H9 (cell line): ENCODE results near the gene GSG1L. TPM values are rescaled to one million over a fixed set of nuclear protein-coding genes. Genes with fewer than 3 reads are reported as not detected.

ENCODE experiments used
- DNase-seq: peaks from one replicate; pipeline ENCODE4 v3.0.0-alpha.2; 2017
- H2AFZ ChIP-seq: one replicate; pipeline ENCODE4 v1.6.1; 2013; ENCODE audit warnings: mild to moderate bottlenecking, low read length, control low read depth, moderate library complexity
- H2AK5ac ChIP-seq: 2 replicates; pipeline ENCODE4 v1.6.1; 2013; ENCODE audit warnings: low read length, control low read depth, mixed read lengths; ENCODE audit not compliant: insufficient read length
- H2BK120ac ChIP-seq: one replicate; pipeline ENCODE4 v1.6.1; 2013; ENCODE audit warnings: low read depth, mild to moderate bottlenecking, low read length, control low read depth, inconsistent platforms; ENCODE audit not compliant: poor library complexity, severe bottlenecking
- H2BK12ac ChIP-seq: 2 replicates; pipeline ENCODE4 v1.6.1; 2013; ENCODE audit warnings: low read length, control low read depth, mixed read lengths, low read depth; ENCODE audit not compliant: insufficient read length
- H2BK15ac ChIP-seq: 2 replicates; pipeline ENCODE4 v1.6.1; 2013; ENCODE audit warnings: low read depth, low read length, control low read depth
- H2BK20ac ChIP-seq: one replicate; pipeline ENCODE4 v1.6.1; 2013; ENCODE audit warnings: low read depth, mild to moderate bottlenecking, low read length, control low read depth, inconsistent platforms; ENCODE audit not compliant: poor library complexity, severe bottlenecking
- H2BK5ac ChIP-seq: 2 replicates; pipeline ENCODE4 v1.6.1; 2013; ENCODE audit warnings: low read length, control low read depth, mixed read lengths; ENCODE audit not compliant: insufficient read length
- H3K14ac ChIP-seq: 2 replicates; pipeline ENCODE4 v1.6.1; 2013; ENCODE audit warnings: low read length, control low read depth; ENCODE audit not compliant: insufficient read depth
- H3K18ac ChIP-seq: 2 replicates; pipeline ENCODE4 v1.6.1; 2013; ENCODE audit warnings: low read depth, mild to moderate bottlenecking, mixed read lengths, low read length, control low read depth; ENCODE audit not compliant: insufficient read length
- H3K23ac ChIP-seq: 2 replicates; pipeline ENCODE4 v1.6.1; 2013; ENCODE audit warnings: low read length, control low read depth, mixed read lengths, low read depth; ENCODE audit not compliant: insufficient read length
- H3K23me2 ChIP-seq: 2 replicates; pipeline ENCODE4 v1.6.1; 2013; ENCODE audit warnings: low read depth, mild to moderate bottlenecking, mixed read lengths, low read length, control low read depth; ENCODE audit not compliant: insufficient read length, poor library complexity, severe bottlenecking
- H3K27ac ChIP-seq: 2 replicates; pipeline ENCODE4 v1.5.1; 2013; ENCODE audit warnings: low read length, control low read depth, mixed read lengths, low read depth; ENCODE audit not compliant: insufficient read length
- H3K27me3 ChIP-seq: 2 replicates; pipeline ENCODE4 v1.6.1; 2013; ENCODE audit warnings: low read length, control low read depth, inconsistent platforms; ENCODE audit not compliant: insufficient read depth
- H3K4ac ChIP-seq: 2 replicates; pipeline ENCODE4 v1.6.1; 2013; ENCODE audit warnings: low read depth, mild to moderate bottlenecking, control low read depth, inconsistent platforms, low read length, moderate library complexity
- H3K4me1 ChIP-seq: 2 replicates; pipeline ENCODE4 v1.6.1; 2013; ENCODE audit warnings: low read length, control low read depth, inconsistent platforms; ENCODE audit not compliant: insufficient read depth
- H3K4me2 ChIP-seq: 2 replicates; pipeline ENCODE4 v1.6.1; 2013; ENCODE audit warnings: low read length, control low read depth, mixed read lengths; ENCODE audit not compliant: insufficient read length, insufficient read depth
- H3K56ac ChIP-seq: 2 replicates; pipeline ENCODE4 v1.6.1; 2013; ENCODE audit warnings: low read depth, mild to moderate bottlenecking, mixed read lengths, low read length, control low read depth; ENCODE audit not compliant: insufficient read length
- H3K79me1 ChIP-seq: 2 replicates; pipeline ENCODE4 v1.6.1; 2013; ENCODE audit warnings: low read depth, mild to moderate bottlenecking, moderate library complexity, low read length, control low read depth, inconsistent platforms; ENCODE audit not compliant: insufficient read depth, poor library complexity, severe bottlenecking
- H3K79me2 ChIP-seq: 2 replicates; pipeline ENCODE4 v1.6.1; 2013; ENCODE audit warnings: low read length, control low read depth, inconsistent platforms; ENCODE audit not compliant: insufficient read depth
- H3K9ac ChIP-seq: 2 replicates; pipeline ENCODE4 v1.6.1; 2013; ENCODE audit warnings: low read length, control low read depth, mixed read lengths; ENCODE audit not compliant: insufficient read length; ENCODE audit errors: extremely low read depth
- H3K9me3 ChIP-seq: one replicate; pipeline ENCODE4 v1.6.1; 2013; ENCODE audit warnings: low read depth, low read length, inconsistent platforms; ENCODE audit not compliant: control insufficient read depth
- H3T11ph ChIP-seq: one replicate; pipeline ENCODE4 v1.6.1; 2013; ENCODE audit warnings: mild to moderate bottlenecking, low read length, control low read depth, inconsistent platforms
- H4K20me1 ChIP-seq: one replicate; pipeline ENCODE4 v1.6.1; 2013; ENCODE audit not compliant: control insufficient read depth, insufficient read length, insufficient read depth
- H4K5ac ChIP-seq: 2 replicates; pipeline ENCODE4 v1.6.1; 2013; ENCODE audit warnings: low read depth, mild to moderate bottlenecking, mixed read lengths, low read length, control low read depth; ENCODE audit not compliant: insufficient read length
- H4K8ac ChIP-seq: replicated peaks from 2 replicates; pipeline ENCODE4 v1.6.1; 2013; ENCODE audit warnings: low read length, control low read depth, mixed read lengths, low read depth; ENCODE audit not compliant: insufficient read length
- H4K91ac ChIP-seq: 2 replicates; pipeline ENCODE4 v1.6.1; 2013; ENCODE audit warnings: low read depth, mild to moderate bottlenecking, moderate library complexity, mixed read lengths, low read length, control low read depth; ENCODE audit not compliant: insufficient read length
- H3K27ac Mint-ChIP-seq, 3 experiments: 2 replicates in 2 of 3; 3 replicates in 1 of 3; pipeline ENCODE4 v1.8.0; 2020 to 2021; ENCODE audit warnings: mixed read lengths in 3 of 3, mild to moderate bottlenecking in 1 of 3, moderate library complexity in 1 of 3
- H3K27me3 Mint-ChIP-seq: 2 replicates; pipeline ENCODE4 v1.8.0; 2021; ENCODE audit warnings: low read depth, mild to moderate bottlenecking, moderate library complexity, mixed read lengths
- H3K36me3 Mint-ChIP-seq, 3 experiments: 2 replicates in 2 of 3; 3 replicates in 1 of 3; pipeline ENCODE4 v1.8.0; 2020 to 2021; ENCODE audit warnings: low read depth in 3 of 3, mixed read lengths in 3 of 3; ENCODE audit not compliant: insufficient read depth in 1 of 3
- H3K4me1 Mint-ChIP-seq, 2 experiments: 2 replicates each; pipeline ENCODE4 v1.8.0; 2020; ENCODE audit warnings: mixed read lengths in 2 of 2
- H3K4me3 Mint-ChIP-seq, 2 experiments: 2 replicates in 1 of 2; 3 replicates in 1 of 2; pipeline ENCODE4 v1.8.0; 2020 to 2021; ENCODE audit warnings: mild to moderate bottlenecking in 2 of 2, mixed read lengths in 2 of 2, moderate library complexity in 1 of 2
- H3K9me3 Mint-ChIP-seq, 2 experiments: 2 replicates in 1 of 2; 3 replicates in 1 of 2; pipeline ENCODE4 v1.8.0; 2020; ENCODE audit warnings: mild to moderate bottlenecking in 2 of 2, mixed read lengths in 2 of 2, moderate library complexity in 1 of 2
- CTCF ChIP-seq: fragments of 200-600 bp; sonication (generic); conservative IDR thresholded peaks from 3 replicates; pipeline ENCODE4 v1.8.0; 2021; ENCODE audit warnings: antibody characterized with exemption, mild to moderate bottlenecking
- WGBS: extraction: QIAGEN DNeasy Blood & Tissue Kit; methylation state at CpG from one replicate; pipeline ENCODE4 v1.1.7; 2013; ENCODE audit warnings: missing lambda C conversion rate, low lambda C conversion rate, mixed read lengths; ENCODE audit not compliant: insufficient read length; ENCODE audit errors: extremely low coverage; 5-methylcytosine and 5-hydroxymethylcytosine counted together
- total RNA-seq: library from RNA; stranded (reverse); gene quantifications from 2 replicates; pipeline ENCODE4 v1.2.1, GENCODE V29; 2021

The GSG1L gene
- total RNA-seq, 1 experiment from 2014 or later: 0.35 TPM

DNA sequence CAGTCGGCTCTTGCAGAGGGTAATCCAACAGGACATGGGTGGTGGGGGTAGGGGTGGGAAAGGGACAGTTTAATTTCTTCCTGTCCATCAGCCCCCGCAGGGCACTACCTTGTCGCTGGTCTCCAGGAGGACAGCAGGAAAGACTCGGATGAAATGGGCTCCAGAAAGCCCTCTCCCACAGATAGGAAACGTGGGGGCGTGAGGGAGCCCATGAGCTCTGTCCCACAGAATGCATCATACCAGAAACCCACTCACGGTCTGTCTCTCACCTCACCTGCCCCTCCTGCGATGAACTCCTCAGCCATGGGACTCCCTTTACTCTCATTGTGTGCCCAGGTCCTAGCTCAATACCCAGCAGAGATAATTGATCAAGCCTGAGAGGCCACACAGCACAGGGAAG is 240.1 kb downstream of the GSG1L start:
- H3K27me3 ChIP-seq: no peaks in the 10 kb centered on the region
- no peak overlapping the region for H3K23ac ChIP-seq
- Mint-ChIP-seq H3K4me1 (peaks cover 0 to 9% of the 10 kb centered on the region in 2 experiments; a peak in 2 of 4 replicates), H3K27ac (no peak overlapping the region), H3K9me3 (no peaks in the 10 kb centered on the region; a peak in 1 of 5 replicates), H3K4me3 (no peak overlapping the region), H3K36me3 (no peaks in the 10 kb centered on the region), H3K27me3 (peaks cover 6% of the 10 kb centered on the region; the same call in 1 of the 2 replicates)
- no CpG with 5 or more reads among the region's 8 CpGs for WGBS
- H3K27ac ChIP-seq: no peak overlapping the region
- H3K14ac ChIP-seq: no peak overlapping the region; the same call in 1 of the 2 replicates
- no peak overlapping the region for H2BK20ac ChIP-seq
- no peaks in the 10 kb centered on the region for H3K79me2 ChIP-seq
- H4K8ac ChIP-seq: no peak overlapping the region
- H4K91ac ChIP-seq: no peak overlapping the region
- H4K5ac ChIP-seq: no peak overlapping the region
- H3K23me2 ChIP-seq: no peaks in the 10 kb centered on the region
- no peak overlapping the region for H2BK15ac ChIP-seq
- no peaks in the 10 kb centered on the region for H4K20me1 ChIP-seq
- no peak for TF ChIP-seq CTCF
- no peak overlapping the region for H2BK5ac ChIP-seq
- no peak overlapping the region for H2AFZ ChIP-seq
- no peaks in the 10 kb centered on the region for H3K79me1 ChIP-seq
- H2AK5ac ChIP-seq: no peak overlapping the region
- no peak overlapping the region for H3K9ac ChIP-seq
- H3K56ac ChIP-seq: no peak overlapping the region
- DNase-seq: no peak
- H3K4me2 ChIP-seq: no peak overlapping the region
- H2BK120ac ChIP-seq: no peak overlapping the region
- H3K4ac ChIP-seq: no peak overlapping the region
- H2BK12ac ChIP-seq: no peak overlapping the region
- H3T11ph ChIP-seq: no peak overlapping the region
- H3K18ac ChIP-seq: no peak overlapping the region
- H3K4me1 ChIP-seq: no peaks in the 10 kb centered on the region
- H3K9me3 ChIP-seq: no peaks in the 10 kb centered on the region
